Measurements from ENCODE around the gene SLC39A11.

DNA sequence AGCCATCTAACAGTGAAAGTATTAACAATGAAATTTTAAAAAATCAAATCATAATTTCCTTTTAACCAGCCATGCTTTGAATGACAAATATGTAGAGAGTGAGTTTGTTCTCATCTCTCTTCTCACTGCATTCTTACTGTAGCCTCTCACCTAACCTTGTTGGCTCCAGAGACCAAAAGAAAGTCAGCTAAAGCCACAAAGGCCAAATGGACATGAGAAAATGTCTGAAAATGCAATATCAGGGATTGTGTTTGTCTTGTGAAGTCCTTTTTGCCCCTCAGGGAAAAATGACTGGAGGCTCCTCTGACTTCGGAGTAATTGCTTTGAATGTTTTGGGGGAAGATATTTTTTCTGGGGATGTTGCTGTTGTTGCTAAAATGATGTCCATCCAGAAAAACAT lies 166.3 kb downstream of the SLC39A11 start:
- TF ChIP-seq, protein P1, sequence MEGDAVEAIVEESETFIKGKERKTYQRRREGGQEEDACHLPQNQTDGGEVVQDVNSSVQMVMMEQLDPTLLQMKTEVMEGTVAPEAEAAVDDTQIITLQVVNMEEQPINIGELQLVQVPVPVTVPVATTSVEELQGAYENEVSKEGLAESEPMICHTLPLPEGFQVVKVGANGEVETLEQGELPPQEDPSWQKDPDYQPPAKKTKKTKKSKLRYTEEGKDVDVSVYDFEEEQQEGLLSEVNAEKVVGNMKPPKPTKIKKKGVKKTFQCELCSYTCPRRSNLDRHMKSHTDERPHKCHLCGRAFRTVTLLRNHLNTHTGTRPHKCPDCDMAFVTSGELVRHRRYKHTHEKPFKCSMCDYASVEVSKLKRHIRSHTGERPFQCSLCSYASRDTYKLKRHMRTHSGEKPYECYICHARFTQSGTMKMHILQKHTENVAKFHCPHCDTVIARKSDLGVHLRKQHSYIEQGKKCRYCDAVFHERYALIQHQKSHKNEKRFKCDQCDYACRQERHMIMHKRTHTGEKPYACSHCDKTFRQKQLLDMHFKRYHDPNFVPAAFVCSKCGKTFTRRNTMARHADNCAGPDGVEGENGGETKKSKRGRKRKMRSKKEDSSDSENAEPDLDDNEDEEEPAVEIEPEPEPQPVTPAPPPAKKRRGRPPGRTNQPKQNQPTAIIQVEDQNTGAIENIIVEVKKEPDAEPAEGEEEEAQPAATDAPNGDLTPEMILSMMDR (conservative IDR thresholded peaks at IDR 0.05; ENCODE audit: low read depth, low read length): no peak
- no peak for TF ChIP-seq EZH2 (IDR thresholded peaks at IDR 0.05; ENCODE audit: borderline replicate concordance, low read depth, low read length, poor library complexity, severe bottlenecking)
